ENCODE measurements around the gene CHSY3.
"Not testable (repeated sequence)": the region's sequence is repeated elsewhere in the genome, so short reads cannot be mapped to it uniquely, and the experiment has no call there.

Gene CHSY3

DNA sequence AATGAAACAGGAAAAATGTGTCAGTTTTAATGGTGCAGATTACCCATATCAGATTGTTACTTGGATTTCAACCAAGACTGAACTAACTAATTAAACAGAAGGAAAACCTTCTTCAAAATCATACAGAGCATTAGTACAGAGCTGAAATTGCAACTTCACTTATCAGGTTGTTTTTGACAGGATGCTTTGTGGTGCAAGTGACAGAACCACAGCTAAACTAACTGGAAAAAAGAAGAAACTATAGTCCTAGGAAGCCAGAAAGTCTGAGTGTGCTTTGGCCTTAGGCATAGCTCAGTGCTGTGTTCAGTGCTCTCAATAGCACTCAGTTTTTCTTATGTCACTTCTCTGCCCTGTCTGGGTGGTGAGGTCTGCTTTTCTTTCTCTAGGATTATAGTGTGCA lies 267.4 kb downstream of the CHSY3 start:
- FAIRE-seq = no peak

DNA sequence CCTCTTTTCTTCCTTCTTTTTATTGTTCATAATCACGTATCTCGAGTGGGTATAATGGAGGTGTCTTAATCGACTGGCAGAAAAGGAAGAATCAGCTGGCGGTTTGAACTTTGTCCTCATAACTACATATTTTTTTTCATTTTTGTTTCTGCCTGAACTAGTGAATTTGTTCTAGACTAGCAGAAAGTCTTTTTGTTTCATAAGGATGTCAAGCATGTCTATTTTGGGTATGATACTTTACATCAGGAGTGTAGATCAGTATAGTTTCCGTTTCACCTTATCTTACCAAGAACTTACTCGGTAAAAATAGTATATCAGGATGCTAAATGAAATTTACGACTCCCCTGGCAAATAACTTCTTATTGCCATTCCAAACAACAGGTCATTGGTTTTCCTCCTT lies 278.9 kb downstream of the CHSY3 start:
- FAIRE-seq = no peak

- FAIRE-seq = no peak
These were observed 285.7 kb downstream of the CHSY3 start for GRCh38 chr5:130189961-130190360.

DNA sequence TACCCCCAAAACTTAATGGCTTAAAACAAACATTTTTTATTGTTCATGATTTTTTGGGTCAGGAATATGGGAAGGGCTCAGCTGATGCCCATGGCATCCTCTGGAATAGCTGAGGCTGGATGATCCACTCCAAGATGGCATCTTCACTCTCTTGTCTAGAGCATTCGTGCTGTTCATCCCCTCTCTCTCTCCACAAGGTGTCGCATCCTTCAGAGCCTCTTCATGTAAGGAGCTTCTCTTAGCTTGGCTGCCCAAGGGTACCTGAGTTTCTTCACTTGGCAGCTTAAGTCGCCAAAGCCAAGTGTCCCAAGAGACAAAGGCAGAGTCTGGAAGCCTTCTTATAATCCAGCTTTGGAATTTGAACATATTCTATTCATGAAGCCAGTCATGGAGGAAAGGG lies 294.7 kb downstream of the CHSY3 start:
- FAIRE-seq = no peak

- FAIRE-seq = no peak
These were observed 302.4 kb downstream of the CHSY3 start for GRCh38 chr5:130206686-130207085.

- FAIRE-seq = no peak
These were observed 309.3 kb downstream of the CHSY3 start for GRCh38 chr5:130213607-130214006.

DNA sequence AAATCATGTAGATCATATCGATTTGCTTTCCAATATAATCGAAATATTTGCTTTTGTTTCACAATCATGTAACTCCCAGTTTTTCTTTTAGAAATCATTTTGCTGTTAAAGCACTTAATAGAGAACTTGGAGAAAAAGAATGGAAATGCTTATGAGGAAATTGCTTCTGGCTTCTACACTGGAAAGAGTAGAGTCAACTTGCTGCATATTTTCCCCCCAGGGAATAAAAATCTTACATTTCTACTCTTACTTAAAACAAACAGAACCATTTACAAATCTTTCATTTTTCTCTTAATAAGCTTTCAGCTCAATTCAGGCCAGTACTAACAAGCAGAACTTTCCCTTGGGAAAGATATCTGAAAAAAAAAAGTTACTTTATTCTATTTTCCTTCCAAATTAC lies 312.0 kb downstream of the CHSY3 start:
- no peak for FAIRE-seq

DNA sequence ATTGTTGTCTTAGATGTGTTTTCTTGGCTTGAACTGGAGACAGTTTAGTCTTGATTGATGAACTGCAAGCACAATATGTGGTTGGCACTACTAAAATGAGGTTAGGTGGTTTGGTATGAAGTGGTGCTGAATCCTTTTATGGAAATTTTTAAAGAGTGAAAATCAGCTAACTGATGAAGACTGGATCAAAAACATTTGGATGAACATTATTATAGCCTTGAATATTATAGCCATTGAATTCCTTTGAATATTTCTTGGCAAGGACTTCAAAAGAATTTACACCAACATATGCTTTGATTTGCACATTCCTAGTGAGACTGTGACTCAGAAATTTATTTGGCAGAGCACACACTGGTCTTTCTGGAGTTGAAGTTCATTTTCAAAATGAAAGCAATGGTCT lies 318.3 kb downstream of the CHSY3 start:
- no peak for FAIRE-seq

GRCh38 chr5:130226556-130226955 lies 322.3 kb downstream of the CHSY3 start:
- FAIRE-seq = not testable (repeated sequence)

DNA sequence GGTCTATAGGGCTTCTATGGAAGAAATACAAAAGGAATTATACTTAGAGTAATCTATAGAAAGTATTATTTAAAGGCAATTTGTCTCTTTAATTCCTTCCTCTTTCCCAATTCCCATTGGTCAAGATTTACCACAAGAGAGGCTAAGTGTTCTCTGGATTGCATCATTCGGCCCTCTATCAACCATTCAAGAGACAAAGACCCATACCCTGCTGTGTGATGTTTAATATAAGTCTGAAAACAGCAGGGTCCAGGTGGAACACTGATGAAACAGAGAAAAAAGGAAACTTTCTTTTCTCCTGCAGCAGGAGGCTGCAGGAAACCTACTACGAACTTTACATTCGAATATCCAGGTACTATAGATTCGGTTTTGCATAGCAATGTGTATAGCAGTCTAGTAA lies 323.4 kb downstream of the CHSY3 start:
- FAIRE-seq = no peak

DNA sequence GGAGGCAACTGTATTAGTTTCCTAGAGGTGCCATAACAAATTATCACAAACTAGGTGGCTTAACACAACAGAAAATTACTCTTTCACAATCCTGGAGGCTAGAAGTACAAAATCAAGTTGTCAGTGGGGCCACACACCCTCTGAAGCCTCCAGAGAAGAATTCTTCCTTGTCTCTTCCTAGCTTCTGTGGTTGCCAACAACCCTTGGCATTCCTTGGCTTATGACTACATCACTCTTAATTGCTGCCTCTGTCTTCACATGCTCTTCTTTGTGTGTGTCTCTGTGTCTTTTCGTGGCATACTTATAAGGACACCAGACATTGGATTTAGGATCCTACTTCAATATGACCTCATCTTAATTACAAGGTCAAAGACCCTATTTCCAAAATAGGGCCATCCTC lies 327.5 kb downstream of the CHSY3 start:
- FAIRE-seq = no peak

- FAIRE-seq = no peak
These were observed 330.6 kb downstream of the CHSY3 start for GRCh38 chr5:130234816-130235215.

All from islet of Langerhans (tissue), 1 donor.